Measurements from ENCODE around the gene MS4A13.
"Not testable (repeated sequence)": the region's sequence is repeated elsewhere in the genome, so short reads cannot be mapped to it uniquely, and the experiment has no call there.

MS4A13 gene

DNA sequence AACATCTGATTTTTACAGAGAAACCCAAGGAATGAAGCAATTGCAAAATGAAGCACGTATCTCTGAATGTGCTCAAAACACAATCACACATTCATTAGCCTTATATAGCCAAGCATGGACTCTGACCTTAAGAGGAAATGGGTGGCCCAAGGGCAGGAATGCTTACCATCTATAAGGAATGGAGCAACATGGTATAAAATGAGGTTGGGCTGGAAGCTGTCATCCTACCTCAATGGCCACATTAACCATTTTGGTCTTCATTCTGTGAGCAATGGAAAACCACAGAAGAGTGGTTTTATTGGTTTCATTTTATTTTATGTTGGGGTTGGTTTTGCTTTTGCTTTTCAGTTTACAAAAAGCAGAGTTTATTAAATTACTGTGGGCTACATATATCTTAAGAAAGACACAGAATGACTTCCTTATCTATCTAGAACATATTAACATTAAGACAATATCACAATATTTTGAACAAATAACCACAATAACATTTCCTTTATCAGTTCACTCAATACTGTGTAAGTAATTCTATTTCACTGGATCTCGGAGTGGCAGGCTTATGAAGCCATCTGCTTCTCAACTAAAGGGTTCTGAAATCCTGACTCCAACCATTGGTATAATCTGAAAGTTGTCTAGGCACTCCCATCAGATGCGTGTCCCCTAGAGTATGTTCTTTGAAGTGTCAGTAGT lies 10.8 kb upstream of the MS4A13 start:
- no peak overlapping the region for H3K4me3 ChIP-seq (ENCODE audit: control insufficient read depth, low read depth, low read length)
- TF ChIP-seq, protein P1, sequence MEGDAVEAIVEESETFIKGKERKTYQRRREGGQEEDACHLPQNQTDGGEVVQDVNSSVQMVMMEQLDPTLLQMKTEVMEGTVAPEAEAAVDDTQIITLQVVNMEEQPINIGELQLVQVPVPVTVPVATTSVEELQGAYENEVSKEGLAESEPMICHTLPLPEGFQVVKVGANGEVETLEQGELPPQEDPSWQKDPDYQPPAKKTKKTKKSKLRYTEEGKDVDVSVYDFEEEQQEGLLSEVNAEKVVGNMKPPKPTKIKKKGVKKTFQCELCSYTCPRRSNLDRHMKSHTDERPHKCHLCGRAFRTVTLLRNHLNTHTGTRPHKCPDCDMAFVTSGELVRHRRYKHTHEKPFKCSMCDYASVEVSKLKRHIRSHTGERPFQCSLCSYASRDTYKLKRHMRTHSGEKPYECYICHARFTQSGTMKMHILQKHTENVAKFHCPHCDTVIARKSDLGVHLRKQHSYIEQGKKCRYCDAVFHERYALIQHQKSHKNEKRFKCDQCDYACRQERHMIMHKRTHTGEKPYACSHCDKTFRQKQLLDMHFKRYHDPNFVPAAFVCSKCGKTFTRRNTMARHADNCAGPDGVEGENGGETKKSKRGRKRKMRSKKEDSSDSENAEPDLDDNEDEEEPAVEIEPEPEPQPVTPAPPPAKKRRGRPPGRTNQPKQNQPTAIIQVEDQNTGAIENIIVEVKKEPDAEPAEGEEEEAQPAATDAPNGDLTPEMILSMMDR (conservative IDR thresholded peaks at IDR 0.05; ENCODE audit: control insufficient read depth, insufficient read depth, low read depth, low read length) = no peak
- no peak for DNase-seq (ENCODE audit: low read depth)

DNA sequence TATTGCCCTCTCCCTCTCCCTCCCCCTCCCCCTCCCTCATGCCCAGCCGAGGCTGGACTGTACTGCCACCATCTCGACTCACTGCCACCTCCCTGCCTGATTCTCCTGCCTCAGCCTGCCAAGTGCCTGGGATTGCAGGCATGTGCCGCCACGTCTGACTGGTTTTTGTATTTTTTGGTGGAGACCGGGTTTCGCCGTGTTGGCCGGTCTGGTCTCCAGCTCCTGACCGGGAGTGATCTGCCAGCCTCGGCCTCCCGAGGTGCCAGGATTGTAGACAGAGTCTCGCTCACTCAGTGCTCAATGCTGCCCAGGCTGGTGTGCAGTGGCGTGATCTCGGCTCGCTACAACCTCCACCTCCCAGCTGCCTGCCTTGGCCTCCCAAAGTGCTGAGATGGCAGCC lies 5.6 kb upstream of the MS4A13 start:
- not testable (repeated sequence) for DNase-seq (ENCODE audit: low read depth)

DNA sequence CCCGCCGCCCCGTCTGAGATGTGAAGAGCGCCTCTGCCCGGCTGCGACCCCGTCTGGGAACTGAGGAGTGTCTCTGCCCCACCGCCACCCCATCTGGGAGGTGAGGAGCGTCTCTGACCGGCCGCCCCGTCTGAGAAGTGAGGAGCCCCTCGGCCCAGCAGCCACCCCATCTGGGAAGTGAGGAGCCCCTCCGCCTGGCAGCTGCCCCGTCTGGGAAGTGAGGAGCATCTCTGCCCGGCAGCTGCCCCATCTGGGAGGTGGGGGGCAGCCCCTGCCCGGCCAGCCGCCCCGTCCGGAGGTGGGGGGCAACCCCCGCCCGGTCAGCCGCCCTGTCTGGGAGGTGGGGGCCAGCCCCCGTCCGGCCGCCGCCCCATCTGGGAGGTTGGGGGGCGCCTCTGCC lies 5.0 kb upstream of the MS4A13 start:
- H3K4me3 ChIP-seq (ENCODE audit: control insufficient read depth, low read depth, low read length); DNase-seq (ENCODE audit: low read depth): not testable (repeated sequence)

More for the DNA sequence above, 5.6 kb upstream of the MS4A13 start:
- not testable (repeated sequence) for H3K4me3 ChIP-seq (ENCODE audit: control insufficient read depth, low read depth, low read length)

DNA sequence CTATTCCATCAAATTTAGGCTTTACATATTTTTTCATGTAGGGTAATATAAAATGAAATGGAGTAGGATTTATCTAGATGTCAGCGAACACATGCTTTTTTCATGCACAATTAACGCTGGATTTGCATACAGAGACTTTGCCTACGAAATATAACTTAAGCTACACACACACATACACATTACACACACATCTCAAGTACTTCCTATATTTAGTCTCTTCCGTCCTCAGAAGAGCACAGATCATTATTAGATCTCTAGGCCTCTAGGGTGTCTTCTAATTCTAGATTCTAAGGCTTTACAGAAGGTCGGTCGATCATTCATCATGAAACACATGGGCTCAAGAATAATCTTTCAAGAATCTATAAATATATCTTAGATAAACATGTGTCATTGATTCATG lies 3.8 kb upstream of the MS4A13 start:
- TF ChIP-seq, protein P1 (conservative IDR thresholded peaks at IDR 0.05; ENCODE audit: control insufficient read depth, insufficient read depth, low read depth, low read length) = no peak
- H3K4me3 ChIP-seq (ENCODE audit: control insufficient read depth, low read depth, low read length) = no peak overlapping the region
- DNase-seq (ENCODE audit: low read depth) = no peak

DNA sequence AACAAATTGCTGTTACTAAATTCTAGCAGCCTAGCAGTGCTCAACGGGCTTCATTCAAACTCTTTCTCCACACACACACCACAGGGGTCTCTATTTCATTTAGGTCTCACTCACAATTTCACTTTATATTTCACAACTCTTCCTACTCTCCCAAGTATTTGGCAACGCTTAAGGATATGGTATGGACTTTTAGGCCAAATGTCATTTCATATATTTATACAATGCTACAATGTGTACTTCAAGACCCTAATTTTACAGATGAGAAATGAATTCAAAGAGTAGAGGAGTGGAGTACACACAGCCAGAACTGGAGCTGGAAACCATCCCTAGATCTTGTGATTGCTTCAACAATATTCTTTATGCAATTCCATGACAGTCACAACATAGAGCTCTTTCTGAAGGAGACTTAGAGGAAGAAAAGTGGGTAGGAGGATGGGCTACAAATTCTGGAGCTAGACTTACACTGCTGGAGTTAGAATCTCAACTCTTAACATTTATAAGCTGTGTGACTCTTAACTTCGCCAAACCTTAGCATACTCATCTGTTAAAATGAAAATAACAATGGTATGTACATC lies 2.5 kb upstream of the MS4A13 start:
- TF ChIP-seq, protein P1 (conservative IDR thresholded peaks at IDR 0.05; ENCODE audit: control insufficient read depth, insufficient read depth, low read depth, low read length) = no peak
- no peak for DNase-seq (ENCODE audit: low read depth)
- no peak overlapping the region for H3K4me3 ChIP-seq (ENCODE audit: control insufficient read depth, low read depth, low read length)

DNA sequence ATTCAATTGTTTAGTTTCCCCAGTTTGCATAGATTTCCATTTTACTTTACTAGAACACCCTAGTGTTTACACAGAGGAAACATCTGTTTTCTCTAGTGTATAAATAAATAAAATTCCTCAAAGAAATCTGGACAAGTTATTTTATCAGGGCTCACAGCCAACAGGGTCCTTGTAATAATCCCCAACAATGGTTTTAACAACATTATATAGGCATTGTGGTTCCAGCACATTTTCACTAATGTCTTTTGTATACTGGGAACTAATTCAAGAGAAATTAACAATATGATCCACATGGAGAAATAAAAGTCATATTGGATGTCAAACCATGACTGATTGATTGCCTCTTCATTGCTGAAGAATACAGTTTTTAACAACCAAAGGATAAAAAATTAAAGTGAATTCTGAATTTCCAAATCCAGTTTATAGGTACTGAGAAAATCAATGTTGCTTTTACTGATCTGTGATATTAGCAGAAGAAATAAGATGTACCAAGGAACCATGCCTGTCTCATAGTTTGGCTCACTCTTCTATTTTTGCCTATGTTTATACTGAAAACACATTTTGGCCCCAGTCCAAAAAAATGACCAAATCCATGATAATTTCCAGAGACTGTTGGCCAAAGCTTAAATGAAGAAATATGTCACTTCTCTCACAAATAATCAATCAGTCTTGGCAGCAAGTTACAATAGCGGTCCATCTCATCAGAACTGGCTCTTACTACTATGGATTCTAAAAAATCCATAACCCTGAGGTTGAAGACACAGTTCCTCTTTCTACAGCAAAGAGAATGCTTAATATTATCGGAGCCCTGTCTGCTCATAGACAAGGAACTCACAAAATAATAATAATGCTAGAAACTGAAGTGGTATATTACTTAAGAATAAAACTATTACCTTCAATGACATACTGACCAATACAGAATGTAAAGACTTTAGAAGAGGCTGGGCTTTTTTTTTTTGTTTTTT lies 1.4 kb upstream of the MS4A13 start:
- no peak for DNase-seq (ENCODE audit: low read depth)
- no peak overlapping the region for H3K4me3 ChIP-seq (ENCODE audit: control insufficient read depth, low read depth, low read length)
- TF ChIP-seq, protein P1 (conservative IDR thresholded peaks at IDR 0.05; ENCODE audit: control insufficient read depth, insufficient read depth, low read depth, low read length) = no peak

DNA sequence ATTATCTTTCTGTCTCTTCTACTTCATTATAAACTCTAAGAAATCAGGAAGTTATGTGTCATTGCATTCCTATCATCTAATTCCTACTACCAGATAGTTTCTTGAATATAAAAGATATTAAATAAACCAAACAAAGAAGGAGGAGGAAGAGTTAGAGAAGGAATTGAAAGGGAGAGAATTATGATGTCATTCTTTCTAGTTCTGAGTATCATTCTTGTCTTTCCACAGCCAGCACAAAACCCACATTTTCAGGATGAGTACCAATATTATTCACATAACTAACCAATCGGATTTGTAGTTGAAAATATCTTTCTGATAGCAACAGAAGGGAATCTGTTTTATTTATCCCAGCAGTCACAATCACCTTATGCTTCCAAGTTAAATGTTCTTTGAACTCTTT lies 13.3 kb downstream of the MS4A13 start:
- no peak for DNase-seq (ENCODE audit: low read depth)
- TF ChIP-seq, protein P1 (conservative IDR thresholded peaks at IDR 0.05; ENCODE audit: control insufficient read depth, insufficient read depth, low read depth, low read length) = no peak
- H3K4me3 ChIP-seq (ENCODE audit: control insufficient read depth, low read depth, low read length) = no peak overlapping the region

Measured in fibroblast of mammary gland (primary cell).